ENCODE results near the gene DCAF12.
"Not testable (repeated sequence)": the region's sequence is repeated elsewhere in the genome, so short reads cannot be mapped to it uniquely, and the experiment has no call there.

GRCh38 chr9:34138644-34139043 lies 12.1 kb upstream of the DCAF12 start:
- not testable (repeated sequence) for TF ChIP-seq CTCF (IDR thresholded peaks at IDR 0.05; ENCODE audit: low read depth, low read length); POLR2A (IDR thresholded peaks at IDR 0.05; ENCODE audit: extremely low read depth, insufficient read length)
